DND-41 (cell line): ENCODE data around the gene PAPOLA.

ENCODE experiments used
- ATAC-seq: fragments of 200-7000 bp; cut with Tn5 transposase; 3 replicates; pipeline ENCODE4 v1.9.1; 2021; ENCODE audit warnings: low read depth; ENCODE audit not compliant: insufficient read depth
- DNase-seq: peaks from one replicate; pipeline ENCODE4 v3.0.0-alpha.2; 2020
- H2AFZ ChIP-seq: 2 replicates; pipeline ENCODE4 v1.6.0; 2012; ENCODE audit warnings: low read depth, low read length
- H3K27ac ChIP-seq: 2 replicates; pipeline ENCODE4 v1.5.1; 2012; ENCODE audit warnings: low read length, inconsistent platforms
- H3K27me3 ChIP-seq: fragments of 200-600 bp; sonication (generic); 2 replicates; pipeline ENCODE4 v1.6.0; 2012; ENCODE audit warnings: low read length, mild to moderate bottlenecking, inconsistent platforms; ENCODE audit not compliant: insufficient read depth, poor library complexity
- H3K36me3 ChIP-seq: 2 replicates; pipeline ENCODE4 v1.5.1; 2012; ENCODE audit warnings: low read length, inconsistent platforms; ENCODE audit not compliant: insufficient read depth
- H3K4me1 ChIP-seq: 2 replicates; pipeline ENCODE4 v1.5.1; 2012; ENCODE audit warnings: mild to moderate bottlenecking, low read length; ENCODE audit not compliant: insufficient read depth
- H3K4me2 ChIP-seq: 2 replicates; pipeline ENCODE4 v1.6.0; 2012; ENCODE audit warnings: mild to moderate bottlenecking, moderate library complexity, low read length, inconsistent platforms; ENCODE audit not compliant: insufficient read depth
- H3K4me3 ChIP-seq, 2 experiments: fragments of 200-600 bp in 1 of 2; shearing (Covaris generic) in 1 of 2; 2 replicates each; pipeline ENCODE4 v1.5.1; 2012 to 2016; ENCODE audit warnings: inconsistent platforms in 2 of 2, low read length in 2 of 2, mild to moderate bottlenecking in 2 of 2, low read depth in 1 of 2, moderate library complexity in 1 of 2
- H3K79me2 ChIP-seq: 2 replicates; pipeline ENCODE4 v1.6.0; 2012; ENCODE audit warnings: low read length, inconsistent platforms; ENCODE audit not compliant: insufficient read depth
- H3K9ac ChIP-seq: 2 replicates; pipeline ENCODE4 v1.6.0; 2012; ENCODE audit warnings: low read depth, mild to moderate bottlenecking, inconsistent platforms, low read length, moderate library complexity
- H3K9me3 ChIP-seq: 2 replicates; pipeline ENCODE4 v1.5.1; 2012; ENCODE audit warnings: low read length, moderate library complexity, mild to moderate bottlenecking, inconsistent platforms; ENCODE audit not compliant: insufficient read depth, severe bottlenecking
- H4K20me1 ChIP-seq: 2 replicates; pipeline ENCODE4 v1.6.0; 2012; ENCODE audit warnings: low read length; ENCODE audit not compliant: insufficient read depth
- EZH2 ChIP-seq: IDR thresholded peaks from 3 replicates; pipeline ENCODE4 v1.6.1; 2012; ENCODE audit warnings: borderline replicate concordance, low read depth, mild to moderate bottlenecking, moderate library complexity, low read length, inconsistent platforms; ENCODE audit not compliant: severe bottlenecking
- TF ChIP-seq, protein P1 (sequence below): IDR thresholded peaks from 2 replicates; pipeline ENCODE4 v1.5.1; 2012; ENCODE audit warnings: borderline replicate concordance, low read length, moderate library complexity, mild to moderate bottlenecking; ENCODE audit not compliant: poor library complexity, severe bottlenecking; ENCODE audit errors: extremely low read depth

Gene PAPOLA

DNA sequence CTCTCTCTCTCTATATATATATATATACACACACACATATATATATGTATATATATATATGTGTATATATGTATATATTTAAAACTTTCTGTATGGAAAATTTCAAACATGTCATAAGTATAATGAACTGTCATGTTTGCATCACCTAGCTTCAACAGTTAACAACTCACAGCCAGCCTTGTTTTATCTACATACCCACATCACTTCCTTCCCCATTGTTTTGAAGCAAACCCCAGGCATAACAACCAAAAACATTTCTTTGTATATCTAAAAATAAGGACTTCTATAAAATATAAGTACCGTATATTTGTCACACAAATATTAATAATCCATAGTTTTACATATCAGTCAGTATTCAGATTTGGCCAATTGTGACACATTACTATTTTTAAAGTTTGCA lies 57.4 kb downstream of the PAPOLA start:
- H3K4me2 ChIP-seq = no peak overlapping the region
- no peak overlapping the region for H3K27ac ChIP-seq
- H3K4me3 ChIP-seq = no peak overlapping the region
- no peaks in the 10 kb centered on the region for H4K20me1 ChIP-seq
- TF ChIP-seq, protein P1, sequence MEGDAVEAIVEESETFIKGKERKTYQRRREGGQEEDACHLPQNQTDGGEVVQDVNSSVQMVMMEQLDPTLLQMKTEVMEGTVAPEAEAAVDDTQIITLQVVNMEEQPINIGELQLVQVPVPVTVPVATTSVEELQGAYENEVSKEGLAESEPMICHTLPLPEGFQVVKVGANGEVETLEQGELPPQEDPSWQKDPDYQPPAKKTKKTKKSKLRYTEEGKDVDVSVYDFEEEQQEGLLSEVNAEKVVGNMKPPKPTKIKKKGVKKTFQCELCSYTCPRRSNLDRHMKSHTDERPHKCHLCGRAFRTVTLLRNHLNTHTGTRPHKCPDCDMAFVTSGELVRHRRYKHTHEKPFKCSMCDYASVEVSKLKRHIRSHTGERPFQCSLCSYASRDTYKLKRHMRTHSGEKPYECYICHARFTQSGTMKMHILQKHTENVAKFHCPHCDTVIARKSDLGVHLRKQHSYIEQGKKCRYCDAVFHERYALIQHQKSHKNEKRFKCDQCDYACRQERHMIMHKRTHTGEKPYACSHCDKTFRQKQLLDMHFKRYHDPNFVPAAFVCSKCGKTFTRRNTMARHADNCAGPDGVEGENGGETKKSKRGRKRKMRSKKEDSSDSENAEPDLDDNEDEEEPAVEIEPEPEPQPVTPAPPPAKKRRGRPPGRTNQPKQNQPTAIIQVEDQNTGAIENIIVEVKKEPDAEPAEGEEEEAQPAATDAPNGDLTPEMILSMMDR = no peak
- no peak for TF ChIP-seq EZH2
- peaks cover 79% of the 10 kb centered on the region for H3K36me3 ChIP-seq
- H3K9me3 ChIP-seq = no peaks in the 10 kb centered on the region
- no peaks in the 10 kb centered on the region for H3K79me2 ChIP-seq
- ATAC-seq (no peak), DNase-seq (no peak)
- H3K9ac ChIP-seq = no peak overlapping the region
- H3K4me1 ChIP-seq = no peaks in the 10 kb centered on the region
- H2AFZ ChIP-seq = no peak overlapping the region
- H3K27me3 ChIP-seq = no peaks in the 10 kb centered on the region

DNA sequence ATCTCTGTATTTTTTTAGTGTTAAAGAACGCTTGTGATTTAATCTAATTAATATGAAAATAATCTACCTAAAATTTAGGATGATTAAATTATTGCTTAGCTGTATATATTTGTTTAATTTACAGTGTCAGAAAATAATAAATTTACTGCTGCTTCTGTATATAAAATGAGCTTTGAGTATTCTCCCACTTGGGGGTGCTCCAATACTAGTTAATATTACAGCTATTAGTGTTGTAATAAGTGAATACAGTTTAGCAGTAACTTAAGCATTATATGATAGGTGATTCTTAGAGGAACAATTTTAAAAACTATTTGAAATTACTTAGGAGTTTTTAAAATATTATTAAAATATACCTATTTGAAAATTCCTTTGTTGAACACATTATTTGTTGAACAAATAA lies 62.2 kb downstream of the PAPOLA start:
- peaks cover 72% of the 10 kb centered on the region for H3K36me3 ChIP-seq
- no peaks in the 10 kb centered on the region for H4K20me1 ChIP-seq
- H3K4me2 ChIP-seq = no peak overlapping the region
- no peak overlapping the region for H3K27ac ChIP-seq
- no peaks in the 10 kb centered on the region for H3K9me3 ChIP-seq
- ATAC-seq = no peak
- H3K27me3 ChIP-seq = no peaks in the 10 kb centered on the region
- TF ChIP-seq, protein P1 = peak; percentile 18
- no peak for TF ChIP-seq EZH2
- no peak overlapping the region for H3K4me3 ChIP-seq
- no peak overlapping the region for H3K9ac ChIP-seq
- no peaks in the 10 kb centered on the region for H3K4me1 ChIP-seq
- no peaks in the 10 kb centered on the region for H3K79me2 ChIP-seq
- no peak for DNase-seq
- no peak overlapping the region for H2AFZ ChIP-seq

DNA sequence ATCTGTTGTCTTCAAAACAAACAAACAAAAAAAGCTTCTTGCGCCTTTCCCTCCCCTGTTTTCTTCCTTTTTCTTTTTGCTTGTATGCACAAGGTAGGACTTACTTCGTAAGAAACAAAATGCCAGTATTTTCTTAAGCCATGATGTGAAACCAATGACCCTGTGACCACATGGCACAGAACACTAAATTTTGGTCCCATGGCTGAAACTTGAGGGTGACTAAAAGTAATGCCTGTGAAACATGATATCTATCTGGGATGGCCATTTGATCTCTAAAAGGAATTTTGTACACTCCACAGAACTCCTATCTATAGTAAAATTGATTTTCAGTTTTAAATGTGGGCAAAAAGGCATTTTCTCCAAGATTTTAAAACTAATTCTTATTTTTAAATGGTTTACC lies 63.6 kb downstream of the PAPOLA start:
- Histone ChIP-seq H4K20me1 (no peaks in the 10 kb centered on the region), H3K4me3 (no peak overlapping the region), H3K9ac (no peak overlapping the region), H3K27me3 (no peaks in the 10 kb centered on the region), H3K36me3 (peaks cover 59% of the 10 kb centered on the region), H3K4me2 (no peak overlapping the region), H3K27ac (no peak overlapping the region), H3K9me3 (no peaks in the 10 kb centered on the region), H2AFZ (no peak overlapping the region), H3K4me1 (no peaks in the 10 kb centered on the region), H3K79me2 (no peaks in the 10 kb centered on the region)
- DNase-seq (no peak), ATAC-seq (no peak)
- TF ChIP-seq, protein P1 = no peak
- TF ChIP-seq EZH2 = no peak

DNA sequence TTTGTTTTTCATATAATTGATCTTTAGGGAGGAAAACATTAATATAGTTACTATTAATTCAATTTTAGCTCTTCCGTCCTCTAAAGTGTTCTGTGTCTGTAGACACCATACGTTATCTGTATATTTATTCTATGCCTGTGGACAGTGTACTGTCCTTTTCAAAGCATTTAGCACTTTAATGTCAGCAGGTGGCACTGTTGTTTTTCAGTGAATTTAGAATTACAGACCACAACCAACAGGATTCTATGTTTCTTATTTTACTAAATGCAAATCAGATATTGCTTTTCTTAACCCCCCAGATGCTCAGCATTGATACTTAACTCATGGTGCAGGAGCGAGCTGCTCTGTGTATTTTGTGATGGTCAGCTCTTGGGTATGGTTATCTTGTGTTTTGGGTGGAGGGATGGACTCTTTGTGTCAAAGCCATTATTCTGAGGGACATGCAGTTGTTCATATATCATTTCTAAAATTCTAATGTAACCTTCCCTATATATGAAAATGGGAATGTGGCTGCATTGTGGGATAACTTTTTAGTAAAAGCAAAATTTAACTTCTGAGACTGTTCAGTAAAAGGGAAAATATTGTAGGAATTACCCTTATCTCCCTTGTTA lies 65.2 kb downstream of the PAPOLA start:
- Histone ChIP-seq H3K27me3 (no peaks in the 10 kb centered on the region), H3K36me3 (peaks cover 47% of the 10 kb centered on the region), H3K27ac (no peak overlapping the region), H3K4me3 (no peak overlapping the region), H4K20me1 (no peaks in the 10 kb centered on the region), H3K79me2 (no peaks in the 10 kb centered on the region), H3K9ac (no peak overlapping the region), H2AFZ (no peak overlapping the region), H3K4me1 (no peaks in the 10 kb centered on the region), H3K4me2 (no peak overlapping the region), H3K9me3 (no peaks in the 10 kb centered on the region)
- DNase-seq (no peak), ATAC-seq (peak; percentile 83)
- TF ChIP-seq EZH2 = no peak
- TF ChIP-seq, protein P1 = peak; percentile 73
